Measurements from ENCODE around the gene C5AR1. TPM values are rescaled to one million over a fixed set of nuclear protein-coding genes. Genes with fewer than 3 reads are reported as not detected.

C5AR1 gene
- total RNA-seq, 2 experiments from 2014 or later: 0.65 to 2.2 TPM

DNA sequence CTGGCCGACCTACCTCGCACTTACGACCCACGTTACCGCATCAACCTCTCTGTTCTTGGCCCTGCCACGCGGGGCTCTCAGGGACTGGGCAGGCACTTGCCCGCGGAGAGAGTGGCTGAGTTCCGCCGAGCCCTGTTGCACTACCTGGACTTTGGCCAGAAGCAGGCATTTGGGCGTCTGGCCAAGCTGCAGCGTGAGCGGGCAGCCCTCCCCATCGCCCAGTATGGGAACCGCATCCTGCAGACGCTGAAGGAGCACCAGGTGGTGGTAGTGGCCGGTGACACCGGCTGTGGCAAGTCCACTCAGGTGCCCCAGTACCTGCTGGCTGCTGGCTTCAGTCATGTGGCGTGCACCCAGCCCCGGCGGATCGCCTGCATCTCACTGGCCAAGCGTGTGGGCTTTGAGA lies 43.6 kb downstream of the C5AR1 start:
- POLR2A ChIA-PET: no interaction called here
- intact Hi-C loops (cut with micrococcal nuclease): no loop called here
- no peak for ATAC-seq
- H3K4me3 Mint-ChIP-seq: no peak overlapping the region
- no peaks in the 10 kb centered on the region for H3K27me3 Mint-ChIP-seq
- TF ChIP-seq, protein P1, sequence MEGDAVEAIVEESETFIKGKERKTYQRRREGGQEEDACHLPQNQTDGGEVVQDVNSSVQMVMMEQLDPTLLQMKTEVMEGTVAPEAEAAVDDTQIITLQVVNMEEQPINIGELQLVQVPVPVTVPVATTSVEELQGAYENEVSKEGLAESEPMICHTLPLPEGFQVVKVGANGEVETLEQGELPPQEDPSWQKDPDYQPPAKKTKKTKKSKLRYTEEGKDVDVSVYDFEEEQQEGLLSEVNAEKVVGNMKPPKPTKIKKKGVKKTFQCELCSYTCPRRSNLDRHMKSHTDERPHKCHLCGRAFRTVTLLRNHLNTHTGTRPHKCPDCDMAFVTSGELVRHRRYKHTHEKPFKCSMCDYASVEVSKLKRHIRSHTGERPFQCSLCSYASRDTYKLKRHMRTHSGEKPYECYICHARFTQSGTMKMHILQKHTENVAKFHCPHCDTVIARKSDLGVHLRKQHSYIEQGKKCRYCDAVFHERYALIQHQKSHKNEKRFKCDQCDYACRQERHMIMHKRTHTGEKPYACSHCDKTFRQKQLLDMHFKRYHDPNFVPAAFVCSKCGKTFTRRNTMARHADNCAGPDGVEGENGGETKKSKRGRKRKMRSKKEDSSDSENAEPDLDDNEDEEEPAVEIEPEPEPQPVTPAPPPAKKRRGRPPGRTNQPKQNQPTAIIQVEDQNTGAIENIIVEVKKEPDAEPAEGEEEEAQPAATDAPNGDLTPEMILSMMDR (IDR thresholded peaks at IDR 0.05): no peak
- peaks cover 67% of the 10 kb centered on the region for H3K36me3 Mint-ChIP-seq (ENCODE audit: low read depth)
- CTCF ChIA-PET: interaction anchor here (1.0 kb wide), 1 partner anchor 143 kb away, joined by 3 read pairs; no protein-coding TSS in a partner anchor
- no peak for DNase-seq
- peaks cover 2% of the 10 kb centered on the region for H3K9me3 Mint-ChIP-seq
- peaks cover 42% of the 10 kb centered on the region for H3K4me1 Mint-ChIP-seq (ENCODE audit: low read depth)
- H3K27ac Mint-ChIP-seq: no peak overlapping the region

- DNase-seq (no peak), ATAC-seq (no peak)
- H3K27me3 Mint-ChIP-seq: no peaks in the 10 kb centered on the region
- POLR2A ChIA-PET: no interaction called here
- peaks cover 65% of the 10 kb centered on the region for H3K36me3 Mint-ChIP-seq (ENCODE audit: low read depth)
- CTCF ChIA-PET: interaction anchor here (0.7 to 1.2 kb wide), 5 partner anchors 12 to 71 kb away, joined by 3 read pairs; no protein-coding TSS in a partner anchor
- H3K9me3 Mint-ChIP-seq: no peaks in the 10 kb centered on the region
- no peak overlapping the region for H3K4me3 Mint-ChIP-seq
- H3K27ac Mint-ChIP-seq: no peak overlapping the region
- peaks cover 16% of the 10 kb centered on the region for H3K4me1 Mint-ChIP-seq (ENCODE audit: low read depth)
- TF ChIP-seq, protein P1 (IDR thresholded peaks at IDR 0.05): no peak
- intact Hi-C loops (cut with micrococcal nuclease): no loop called here
Observed at GRCh38 chr19:47356900-47357299, 47.2 kb downstream of the C5AR1 start.

DNA sequence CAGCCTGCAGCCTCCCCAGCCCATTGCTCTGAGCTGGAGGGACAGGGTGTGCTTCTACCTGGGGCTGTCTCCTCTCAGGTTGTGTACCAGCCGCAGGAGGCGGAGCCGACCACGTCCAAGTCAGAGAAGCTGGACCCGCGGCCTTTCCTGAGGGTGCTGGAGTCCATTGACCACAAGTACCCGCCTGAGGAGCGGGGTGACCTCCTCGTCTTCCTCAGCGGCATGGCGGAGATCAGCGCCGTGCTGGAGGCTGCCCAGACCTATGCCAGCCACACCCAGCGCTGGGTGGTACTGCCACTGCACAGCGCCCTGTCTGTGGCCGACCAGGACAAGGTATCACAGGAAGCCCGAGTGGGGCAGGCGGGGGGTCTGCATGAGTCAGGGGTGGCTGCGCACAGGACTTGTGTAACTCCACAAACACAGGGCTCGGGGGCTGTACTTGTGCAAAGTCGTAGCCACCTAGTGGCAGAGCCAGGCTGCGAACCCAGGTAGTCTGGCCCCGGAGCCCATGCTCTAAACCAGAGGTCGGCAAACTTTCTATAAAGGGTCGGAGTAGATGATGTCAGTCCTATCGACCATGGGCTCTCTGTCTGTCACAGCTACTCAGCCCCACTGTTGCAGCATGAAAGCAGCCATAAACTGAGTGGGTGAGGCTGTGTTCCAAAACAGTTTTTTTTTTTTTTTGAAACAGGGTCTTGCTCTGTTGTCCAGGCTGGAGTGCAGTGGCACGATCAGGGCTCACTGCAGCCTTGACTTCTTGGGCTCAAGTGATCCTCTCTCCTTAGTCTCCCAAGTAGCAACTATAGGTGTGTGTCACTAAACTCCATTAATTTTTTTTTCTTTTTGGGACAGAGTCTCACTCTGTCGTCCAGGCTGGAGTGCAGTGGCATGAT lies 48.4 kb downstream of the C5AR1 start:
- TF ChIP-seq, protein P1 (IDR thresholded peaks at IDR 0.05): no peak
- H3K27ac Mint-ChIP-seq: no peak overlapping the region
- ChIA-PET POLR2A (no interaction called here), CTCF (interaction anchor here (0.7 to 1.1 kb wide), 3 partner anchors 13 to 34 kb away, joined by 3 read pairs; no protein-coding TSS in a partner anchor)
- H3K27me3 Mint-ChIP-seq: no peaks in the 10 kb centered on the region
- peaks cover 60% of the 10 kb centered on the region for H3K36me3 Mint-ChIP-seq (ENCODE audit: low read depth)
- intact Hi-C loops (cut with micrococcal nuclease): no loop called here
- DNase-seq (no peak), ATAC-seq (no peak)
- no peaks in the 10 kb centered on the region for H3K9me3 Mint-ChIP-seq
- H3K4me3 Mint-ChIP-seq: no peak overlapping the region
- peaks cover 8% of the 10 kb centered on the region for H3K4me1 Mint-ChIP-seq (ENCODE audit: low read depth)

- H3K27me3 Mint-ChIP-seq: no peaks in the 10 kb centered on the region
- H3K36me3 Mint-ChIP-seq (ENCODE audit: low read depth): peaks cover 56% of the 10 kb centered on the region
- no peak overlapping the region for H3K4me3 Mint-ChIP-seq
- ChIA-PET CTCF (interaction anchor here (1.3 to 2.1 kb wide), 2 partner anchors 9 to 10 kb away, joined by 3 to 9 read pairs; partner anchors contain the start of gene DHX34), POLR2A (interaction anchor here (0.7 to 0.8 kb wide), 2 partner anchors 84 to 107 kb away, joined by 3 to 4 read pairs; no protein-coding TSS in a partner anchor)
- ATAC-seq (no peak), DNase-seq (no peak)
- no peak overlapping the region for H3K27ac Mint-ChIP-seq
- H3K4me1 Mint-ChIP-seq (ENCODE audit: low read depth): peaks cover 4% of the 10 kb centered on the region
- intact Hi-C loops (cut with micrococcal nuclease): no loop called here
- TF ChIP-seq, protein P1 (IDR thresholded peaks at IDR 0.05): no peak
- H3K9me3 Mint-ChIP-seq: no peaks in the 10 kb centered on the region
Observed at GRCh38 chr19:47358936-47359335, 49.3 kb downstream of the C5AR1 start.

DNA sequence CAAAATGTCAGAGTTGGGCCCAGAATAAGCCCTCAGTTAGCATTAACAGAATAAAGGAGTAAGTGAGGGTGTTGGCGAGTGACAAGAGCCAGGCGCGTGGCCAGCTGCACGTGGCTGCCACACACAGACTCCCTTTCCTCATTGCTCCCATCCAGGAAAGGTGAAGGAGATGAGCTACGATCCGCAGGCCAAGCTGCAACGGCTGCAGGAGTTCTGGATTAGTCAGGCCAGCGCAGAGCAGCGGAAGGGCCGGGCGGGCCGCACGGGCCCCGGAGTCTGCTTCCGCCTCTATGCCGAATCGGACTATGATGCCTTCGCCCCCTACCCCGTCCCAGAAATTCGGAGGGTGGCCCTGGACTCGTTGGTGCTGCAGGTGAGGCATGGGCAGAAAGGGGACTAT lies 52.7 kb downstream of the C5AR1 start:
- Mint-ChIP-seq H3K4me3 (no peak overlapping the region), H3K27ac (no peak overlapping the region), H3K4me1 (ENCODE audit: low read depth) (no peaks in the 10 kb centered on the region), H3K27me3 (no peaks in the 10 kb centered on the region), H3K9me3 (no peaks in the 10 kb centered on the region), H3K36me3 (ENCODE audit: low read depth) (peaks cover 49% of the 10 kb centered on the region)
- DNase-seq: no peak
- TF ChIP-seq, protein P1 (IDR thresholded peaks at IDR 0.05): no peak
- POLR2A ChIA-PET: interaction anchor here (0.8 kb wide), 1 partner anchor 74 kb away, joined by 3 read pairs; no protein-coding TSS in a partner anchor
- ATAC-seq: no peak
- CTCF ChIA-PET: interaction anchor here (1.6 kb wide), 1 partner anchor 14 kb away, joined by 4 read pairs; no protein-coding TSS in a partner anchor
- intact Hi-C loops (cut with micrococcal nuclease): no loop called here
